Endothelial cell (in vitro differentiated cells): ENCODE data around the gene ZNF334. TPM values are rescaled to one million over a fixed set of nuclear protein-coding genes. Genes with fewer than 3 reads are reported as not detected.

Experiments used
- DNase-seq: peaks from one replicate; pipeline ENCODE4 v3.0.0; 2021; ENCODE audit warnings: low spot score
- H3K27ac Mint-ChIP-seq: one replicate; pipeline ENCODE4 v1.8.0; 2021; ENCODE audit warnings: mixed read lengths, inconsistent platforms; ENCODE audit not compliant: unreplicated experiment
- H3K27me3 Mint-ChIP-seq: one replicate; pipeline ENCODE4 v1.8.0; 2021; ENCODE audit warnings: mild to moderate bottlenecking, moderate library complexity, mixed read lengths, inconsistent platforms; ENCODE audit not compliant: unreplicated experiment
- H3K36me3 Mint-ChIP-seq: one replicate; pipeline ENCODE4 v1.8.0; 2021; ENCODE audit warnings: mild to moderate bottlenecking, low read depth, mixed read lengths, inconsistent platforms; ENCODE audit not compliant: unreplicated experiment
- H3K4me1 Mint-ChIP-seq: one replicate; pipeline ENCODE4 v1.8.0; 2021; ENCODE audit warnings: mild to moderate bottlenecking, mixed read lengths, inconsistent platforms; ENCODE audit not compliant: unreplicated experiment
- H3K4me3 Mint-ChIP-seq: one replicate; pipeline ENCODE4 v1.8.0; 2021; ENCODE audit warnings: mild to moderate bottlenecking, mixed read lengths, inconsistent platforms; ENCODE audit not compliant: unreplicated experiment
- H3K9me3 Mint-ChIP-seq: one replicate; pipeline ENCODE4 v1.8.0; 2021; ENCODE audit warnings: mixed read lengths, inconsistent platforms; ENCODE audit not compliant: unreplicated experiment
- total RNA-seq: library from RNA; stranded (reverse); fragmentation: NEBNext Ultra II Directional; extraction: Animal tissue kit (Norgen Biotek cat#: 25700); gene quantifications from one replicate; pipeline ENCODE4 v1.2.1, GENCODE V29; 2021; ENCODE audit not compliant: unreplicated experiment
- TF ChIP-seq, protein P1 (sequence below): fragments of 200-600 bp; sonication (generic); IDR thresholded peaks from one replicate; pipeline ENCODE4 v1.5.0; 2021; ENCODE audit warnings: antibody characterized with exemption; ENCODE audit not compliant: unreplicated experiment

ZNF334 gene
- total RNA-seq, 1 donor from 2014 or later: 19.5 TPM

- H3K27me3 Mint-ChIP-seq: no peaks in the 10 kb centered on the region
- TF ChIP-seq, protein P1, sequence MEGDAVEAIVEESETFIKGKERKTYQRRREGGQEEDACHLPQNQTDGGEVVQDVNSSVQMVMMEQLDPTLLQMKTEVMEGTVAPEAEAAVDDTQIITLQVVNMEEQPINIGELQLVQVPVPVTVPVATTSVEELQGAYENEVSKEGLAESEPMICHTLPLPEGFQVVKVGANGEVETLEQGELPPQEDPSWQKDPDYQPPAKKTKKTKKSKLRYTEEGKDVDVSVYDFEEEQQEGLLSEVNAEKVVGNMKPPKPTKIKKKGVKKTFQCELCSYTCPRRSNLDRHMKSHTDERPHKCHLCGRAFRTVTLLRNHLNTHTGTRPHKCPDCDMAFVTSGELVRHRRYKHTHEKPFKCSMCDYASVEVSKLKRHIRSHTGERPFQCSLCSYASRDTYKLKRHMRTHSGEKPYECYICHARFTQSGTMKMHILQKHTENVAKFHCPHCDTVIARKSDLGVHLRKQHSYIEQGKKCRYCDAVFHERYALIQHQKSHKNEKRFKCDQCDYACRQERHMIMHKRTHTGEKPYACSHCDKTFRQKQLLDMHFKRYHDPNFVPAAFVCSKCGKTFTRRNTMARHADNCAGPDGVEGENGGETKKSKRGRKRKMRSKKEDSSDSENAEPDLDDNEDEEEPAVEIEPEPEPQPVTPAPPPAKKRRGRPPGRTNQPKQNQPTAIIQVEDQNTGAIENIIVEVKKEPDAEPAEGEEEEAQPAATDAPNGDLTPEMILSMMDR: no peak
Measured at GRCh38 chr20:46483879-46484278, 29.5 kb downstream of the ZNF334 start.

GRCh38 chr20:46482864-46483263 is 30.5 kb downstream of the ZNF334 start:
- Mint-ChIP-seq H3K4me1 (no peaks in the 10 kb centered on the region), H3K36me3 (peaks cover 3% of the 10 kb centered on the region), H3K9me3 (no peaks in the 10 kb centered on the region), H3K27me3 (no peaks in the 10 kb centered on the region), H3K4me3 (no peak overlapping the region), H3K27ac (no peak overlapping the region)
- TF ChIP-seq, protein P1: no peak
- DNase-seq: no peak

More at GRCh38 chr20:46483879-46484278, 29.5 kb downstream of the ZNF334 start:
- DNase-seq: no peak
- no peak overlapping the region for H3K27ac Mint-ChIP-seq
- H3K9me3 Mint-ChIP-seq: no peaks in the 10 kb centered on the region
- no peak overlapping the region for H3K4me3 Mint-ChIP-seq
- H3K4me1 Mint-ChIP-seq: no peaks in the 10 kb centered on the region
- H3K36me3 Mint-ChIP-seq: peaks cover 3% of the 10 kb centered on the region

- H3K4me3 Mint-ChIP-seq: no peak overlapping the region
- no peak for DNase-seq
- no peak overlapping the region for H3K27ac Mint-ChIP-seq
- H3K27me3 Mint-ChIP-seq: no peaks in the 10 kb centered on the region
- no peaks in the 10 kb centered on the region for H3K9me3 Mint-ChIP-seq
- TF ChIP-seq, protein P1: no peak
- H3K36me3 Mint-ChIP-seq: peaks cover 3% of the 10 kb centered on the region
- H3K4me1 Mint-ChIP-seq: no peaks in the 10 kb centered on the region
Measured at GRCh38 chr20:46477640-46478039, 35.7 kb downstream of the ZNF334 start.

DNA sequence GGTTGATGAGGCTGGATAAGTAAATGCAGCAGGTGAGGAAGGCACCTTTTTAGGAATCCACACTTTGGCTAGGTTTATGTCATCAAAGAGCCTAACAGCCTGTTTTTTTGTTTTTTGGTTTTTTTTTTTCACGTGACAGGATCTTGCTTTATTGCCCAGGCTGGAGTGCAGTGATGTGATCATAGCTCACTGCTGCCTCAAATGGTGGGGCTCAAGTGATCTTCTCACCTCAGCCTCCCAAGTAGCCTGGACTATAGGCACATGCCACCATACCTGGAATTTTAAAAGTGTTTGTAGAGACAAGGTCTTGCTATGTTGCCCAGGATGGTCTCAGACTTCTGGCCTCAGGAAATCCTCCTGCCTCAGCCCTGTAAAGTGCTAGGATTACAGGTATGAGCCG is 36.1 kb downstream of the ZNF334 start:
- no peaks in the 10 kb centered on the region for H3K4me1 Mint-ChIP-seq
- no peak overlapping the region for H3K27ac Mint-ChIP-seq

DNA sequence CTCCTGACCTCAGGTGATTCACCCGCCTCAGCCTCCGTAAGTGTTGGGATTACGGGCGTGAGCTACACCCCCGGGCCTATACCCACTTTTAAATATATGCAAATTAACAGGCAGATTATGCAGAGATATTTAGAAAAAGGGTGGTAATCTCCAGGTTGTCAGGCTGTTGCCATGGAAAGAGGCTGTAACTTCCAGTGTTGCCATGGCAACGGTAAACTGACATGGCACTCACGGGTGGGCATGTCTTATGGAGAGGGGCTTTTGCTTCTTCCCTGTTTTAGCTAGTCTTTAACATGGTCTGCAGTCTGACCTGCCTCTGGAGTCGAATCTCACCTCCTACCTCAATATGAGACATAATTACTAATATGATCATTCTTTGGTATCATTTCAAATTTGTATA is 44.9 kb downstream of the ZNF334 start:
- TF ChIP-seq, protein P1: no peak
- no peak for DNase-seq
- peaks cover 2% of the 10 kb centered on the region for H3K27me3 Mint-ChIP-seq
- H3K4me3 Mint-ChIP-seq: no peak overlapping the region
- no peaks in the 10 kb centered on the region for H3K36me3 Mint-ChIP-seq
- H3K4me1 Mint-ChIP-seq: no peaks in the 10 kb centered on the region
- no peaks in the 10 kb centered on the region for H3K9me3 Mint-ChIP-seq
- H3K27ac Mint-ChIP-seq: no peak overlapping the region

More for the DNA sequence above, 36.1 kb downstream of the ZNF334 start:
- H3K27me3 Mint-ChIP-seq: no peaks in the 10 kb centered on the region
- H3K36me3 Mint-ChIP-seq: peaks cover 3% of the 10 kb centered on the region
- H3K9me3 Mint-ChIP-seq: no peaks in the 10 kb centered on the region
- no peak for DNase-seq
- no peak overlapping the region for H3K4me3 Mint-ChIP-seq
- TF ChIP-seq, protein P1: no peak
